Bronchial epithelial cell (primary cell): Measurements from ENCODE around the gene NRN1L. TPM values are rescaled to one million over a fixed set of nuclear protein-coding genes. Genes with fewer than 3 reads are reported as not detected.

Source experiments
- DNase-seq: peaks from one replicate; pipeline ENCODE4 v3.0.0-alpha.2; 2010; ENCODE audit warnings: low read depth
- FAIRE-seq: peaks from 2 replicates; lab custom pipeline; 2011; peaks lifted over from hg19 to GRCh38; lab: Jason Lieb, UNC
- H3K27me3 ChIP-seq: 2 replicates; pipeline ENCODE4 v1.5.1; 2011; ENCODE audit warnings: low read length; ENCODE audit not compliant: control insufficient read depth, insufficient read depth
- H3K36me3 ChIP-seq: 2 replicates; pipeline ENCODE4 v1.5.1; 2011; ENCODE audit warnings: low read length; ENCODE audit not compliant: control insufficient read depth, insufficient read depth
- H3K4me3 ChIP-seq: 2 replicates; pipeline ENCODE4 v1.5.1; 2011; ENCODE audit warnings: mild to moderate bottlenecking, low read depth, low read length, control low read depth
- CTCF ChIP-seq: IDR thresholded peaks from 2 replicates; pipeline ENCODE4 v1.5.1; 2011; ENCODE audit warnings: mild to moderate bottlenecking, moderate library complexity, low read length, control low read depth, inconsistent platforms; ENCODE audit not compliant: insufficient read depth, severe bottlenecking
- total RNA-seq: library from RNA; depleted of rRNA; stranded (reverse); fragments of >200 nt; gene quantifications from 2 replicates; pipeline ENCODE4 v1.2.1, GENCODE V29; 2014

Gene NRN1L
- total RNA-seq, 1 donor from 2014 or later: not detected

DNA sequence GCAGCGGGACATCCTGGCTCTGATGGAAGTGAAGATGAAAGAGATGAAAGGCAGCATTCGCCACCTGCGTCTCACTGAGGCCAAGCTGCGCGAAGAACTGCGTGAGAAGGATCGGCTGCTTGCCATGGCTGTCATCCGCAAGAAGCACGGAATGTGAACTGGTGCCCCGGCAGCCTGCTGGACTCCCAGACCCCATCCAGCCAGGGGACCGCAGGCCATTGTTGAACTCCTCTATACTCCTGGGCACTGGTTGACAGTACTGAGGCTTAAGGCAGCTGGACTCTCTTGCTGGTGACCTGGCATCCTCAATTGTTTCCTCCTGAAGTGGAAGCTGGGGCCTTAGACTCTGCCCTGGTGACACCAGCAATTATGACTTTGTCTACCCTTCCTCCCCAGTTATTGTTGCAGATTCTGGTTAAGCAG, 41.3 kb upstream of the NRN1L start:
- FAIRE-seq: no peak
- H3K4me3 ChIP-seq: peak overlapping the region; percentile 75
- no peaks in the 10 kb centered on the region for H3K27me3 ChIP-seq
- DNase-seq: no peak
- H3K36me3 ChIP-seq: peaks cover 3% of the 10 kb centered on the region
- TF ChIP-seq CTCF: no peak

DNA sequence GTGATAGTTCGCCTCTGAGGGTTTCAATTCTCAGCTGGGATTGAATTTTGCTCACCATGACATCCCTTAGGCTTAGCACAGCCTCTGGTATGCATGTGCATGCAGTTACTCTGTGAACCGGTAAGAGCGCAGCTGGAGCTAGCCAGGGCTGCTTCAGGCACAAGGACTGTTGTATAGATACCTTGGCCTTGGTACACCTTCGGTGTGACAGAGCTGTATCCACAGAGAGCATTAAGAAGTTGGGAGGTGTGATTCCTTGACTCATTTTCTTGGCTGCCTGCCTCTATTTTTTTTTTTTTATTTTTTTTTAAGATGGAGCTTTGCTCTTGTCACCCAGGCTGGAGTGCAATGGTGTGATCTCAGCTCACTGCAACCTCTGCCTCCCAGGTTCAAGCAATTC, 40.2 kb upstream of the NRN1L start:
- no peak overlapping the region for H3K4me3 ChIP-seq
- TF ChIP-seq CTCF: peak; percentile 16
- FAIRE-seq: no peak

DNA sequence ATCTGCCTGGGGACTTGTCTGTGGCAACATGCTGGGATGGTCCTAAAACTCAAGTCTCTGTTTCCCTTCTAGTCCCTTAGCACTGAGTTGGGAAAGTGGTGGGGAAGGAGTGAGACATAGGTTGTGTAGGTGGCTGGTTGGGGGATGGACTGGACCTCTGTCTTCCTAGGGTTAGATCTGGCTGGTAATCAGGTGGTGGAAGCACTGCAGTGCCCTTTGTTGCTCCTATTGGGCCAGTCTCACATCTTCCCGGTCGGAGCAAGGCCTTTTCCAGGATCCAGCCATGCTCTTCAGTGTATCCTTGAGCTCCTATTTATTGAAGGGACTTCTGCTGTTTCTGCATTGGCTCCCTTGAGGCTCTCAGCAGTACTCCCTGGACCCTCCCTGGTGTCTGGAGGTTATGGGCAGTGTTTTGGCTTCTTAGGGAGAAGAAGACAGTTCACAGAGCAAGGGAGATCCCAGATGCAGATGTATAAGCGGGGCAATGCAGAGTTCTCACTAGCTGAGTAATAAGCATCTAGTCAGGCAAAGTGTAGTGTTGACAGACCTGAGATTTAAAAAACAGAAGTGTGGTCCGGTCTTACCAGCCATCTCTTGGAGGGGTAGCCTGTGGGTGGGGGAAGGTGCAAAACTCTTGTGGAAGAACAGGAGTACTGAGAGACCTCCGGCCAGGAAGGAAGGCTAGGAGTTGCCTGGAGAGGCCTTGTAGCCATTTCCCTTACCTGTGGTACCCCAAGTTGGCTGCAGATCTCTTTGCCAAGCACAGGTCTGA, 39.2 kb upstream of the NRN1L start:
- TF ChIP-seq CTCF: no peak
- DNase-seq: no peak
- peak overlapping the region; percentile 93 for H3K4me3 ChIP-seq
- H3K27me3 ChIP-seq: no peaks in the 10 kb centered on the region
- H3K36me3 ChIP-seq: peaks cover 4% of the 10 kb centered on the region
- no peak for FAIRE-seq

More for the DNA sequence above, 40.2 kb upstream of the NRN1L start:
- H3K36me3 ChIP-seq: peaks cover 3% of the 10 kb centered on the region
- no peaks in the 10 kb centered on the region for H3K27me3 ChIP-seq
- DNase-seq: peak; percentile 69

- H3K4me3 ChIP-seq: peak overlapping the region; percentile 93
- no peaks in the 10 kb centered on the region for H3K27me3 ChIP-seq
- FAIRE-seq (no peak), DNase-seq (no peak)
- H3K36me3 ChIP-seq: peaks cover 5% of the 10 kb centered on the region
- TF ChIP-seq CTCF: no peak
Observed at GRCh38 chr16:67846063-67846319, 38.7 kb upstream of the NRN1L start.

DNA sequence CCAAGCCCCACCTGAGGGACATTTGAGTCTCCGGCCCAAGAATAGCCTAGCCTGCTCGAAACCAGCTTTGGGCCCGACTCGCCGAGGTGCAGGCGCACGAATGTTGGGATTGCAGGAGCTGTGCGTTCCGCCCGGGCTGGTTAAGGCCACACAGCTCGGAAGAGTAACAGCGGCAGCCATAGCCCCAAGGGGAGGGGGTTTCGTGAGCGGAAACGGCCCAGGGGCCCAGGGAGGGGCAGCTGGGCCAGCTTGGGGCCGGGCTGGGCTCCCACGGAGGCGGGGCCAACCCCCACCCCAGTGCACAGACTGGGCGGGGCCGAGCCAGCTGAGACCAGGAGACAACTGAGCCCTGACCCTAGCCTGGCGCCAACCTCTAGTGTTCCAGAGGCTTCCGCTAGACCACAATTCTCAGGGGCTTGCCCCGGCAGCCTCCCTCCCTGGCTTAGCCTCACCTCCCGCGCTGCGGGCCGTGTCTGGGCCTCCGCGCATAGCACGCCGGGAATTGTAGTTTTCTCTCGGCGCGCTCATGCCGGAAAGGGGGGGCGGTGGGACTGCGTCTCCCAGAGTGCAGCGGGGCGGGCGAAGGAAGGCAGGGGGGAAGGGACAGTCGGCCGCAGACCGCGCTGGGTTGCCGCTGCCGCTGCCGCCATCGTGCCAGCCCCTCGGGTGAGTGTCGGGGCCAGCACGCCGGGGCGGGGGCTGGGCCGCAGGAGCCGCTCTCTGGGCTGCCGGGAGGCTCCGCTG, 38.2 kb upstream of the NRN1L start, which contains the start of gene NUTF2:
TSS of gene NUTF2 (plus strand) at position 614 of the 744 bp plus-strand sequence. CDS start 18,198 bp downstream, outside the sequence.
- peak within 1 kb of the TSS; percentile 93 for H3K4me3 ChIP-seq
- no peaks in the 10 kb centered on the region for H3K27me3 ChIP-seq
- peaks cover 5% of the 10 kb centered on the region for H3K36me3 ChIP-seq
- no peak for TF ChIP-seq CTCF
- DNase-seq: peak; percentile 77
- FAIRE-seq: no peak
